GM20000 (cell line): ENCODE measurements around the gene VIT.

Experiments used
- DNase-seq: peaks from one replicate; pipeline ENCODE4 v3.0.0; 2012; ENCODE audit warnings: low spot score
- TF ChIP-seq, protein P1 (sequence below): IDR thresholded peaks from 2 replicates; pipeline ENCODE4 v1.5.1; 2012; ENCODE audit warnings: mild to moderate bottlenecking, control low read depth; ENCODE audit errors: extremely low read depth, missing control alignments

Gene VIT

DNA sequence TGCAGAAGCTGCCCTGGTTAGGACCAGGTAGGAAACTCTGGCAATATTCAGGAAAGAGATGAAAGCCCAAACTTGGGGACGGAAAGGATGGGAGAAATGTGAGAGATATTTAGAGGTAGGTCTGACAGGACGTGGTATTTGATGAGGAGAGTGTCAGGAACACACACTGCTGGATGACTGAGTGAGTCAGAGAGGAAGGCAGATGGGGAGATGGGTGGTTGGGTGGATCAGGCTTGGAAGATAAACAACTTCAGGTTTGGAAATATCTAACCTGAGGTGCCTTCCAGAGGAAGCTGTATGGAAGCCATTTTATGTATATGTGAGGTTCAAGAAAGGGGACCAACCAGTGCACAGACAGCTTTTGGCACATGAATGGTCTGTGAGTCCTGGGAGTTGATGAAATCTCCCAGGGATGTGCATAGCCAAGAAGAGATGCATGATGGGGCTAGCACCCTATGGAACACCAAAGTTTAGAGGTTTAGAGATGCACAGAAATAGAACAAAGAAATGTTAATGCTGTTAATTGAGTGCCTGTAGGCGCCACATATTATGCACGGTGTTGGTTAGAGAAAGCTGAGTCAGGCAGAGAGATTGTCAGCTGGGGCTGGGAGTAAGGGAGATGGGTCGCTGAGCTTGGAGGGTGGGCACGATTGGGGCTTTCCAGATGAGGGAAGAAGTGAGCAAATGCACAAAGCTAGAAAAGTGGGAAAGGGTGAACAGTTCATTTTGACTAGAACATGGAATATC lies 101.0 kb downstream of the VIT start:
- TF ChIP-seq, protein P1, sequence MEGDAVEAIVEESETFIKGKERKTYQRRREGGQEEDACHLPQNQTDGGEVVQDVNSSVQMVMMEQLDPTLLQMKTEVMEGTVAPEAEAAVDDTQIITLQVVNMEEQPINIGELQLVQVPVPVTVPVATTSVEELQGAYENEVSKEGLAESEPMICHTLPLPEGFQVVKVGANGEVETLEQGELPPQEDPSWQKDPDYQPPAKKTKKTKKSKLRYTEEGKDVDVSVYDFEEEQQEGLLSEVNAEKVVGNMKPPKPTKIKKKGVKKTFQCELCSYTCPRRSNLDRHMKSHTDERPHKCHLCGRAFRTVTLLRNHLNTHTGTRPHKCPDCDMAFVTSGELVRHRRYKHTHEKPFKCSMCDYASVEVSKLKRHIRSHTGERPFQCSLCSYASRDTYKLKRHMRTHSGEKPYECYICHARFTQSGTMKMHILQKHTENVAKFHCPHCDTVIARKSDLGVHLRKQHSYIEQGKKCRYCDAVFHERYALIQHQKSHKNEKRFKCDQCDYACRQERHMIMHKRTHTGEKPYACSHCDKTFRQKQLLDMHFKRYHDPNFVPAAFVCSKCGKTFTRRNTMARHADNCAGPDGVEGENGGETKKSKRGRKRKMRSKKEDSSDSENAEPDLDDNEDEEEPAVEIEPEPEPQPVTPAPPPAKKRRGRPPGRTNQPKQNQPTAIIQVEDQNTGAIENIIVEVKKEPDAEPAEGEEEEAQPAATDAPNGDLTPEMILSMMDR: no peak
- DNase-seq: no peak

DNA sequence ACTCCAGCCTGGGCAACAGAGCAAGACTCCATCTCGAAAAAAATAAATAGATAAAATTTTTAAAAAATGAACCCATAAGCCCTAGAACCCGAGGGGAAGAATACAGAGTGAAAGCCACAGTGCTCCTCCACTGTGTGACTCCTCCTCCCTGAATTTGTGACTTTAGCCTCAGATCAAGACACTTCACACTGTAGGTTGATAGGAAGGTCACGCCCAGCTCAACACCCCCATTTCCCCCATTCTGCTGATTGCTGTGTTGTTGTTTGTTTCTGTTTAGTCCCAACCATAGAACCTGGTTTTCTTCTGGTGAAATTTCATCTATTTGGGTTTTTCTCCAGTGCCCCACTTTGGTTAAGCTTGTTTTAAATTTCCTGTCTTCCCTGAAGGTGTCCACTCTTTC lies 102.2 kb downstream of the VIT start:
- DNase-seq: no peak
- TF ChIP-seq, protein P1: no peak

DNA sequence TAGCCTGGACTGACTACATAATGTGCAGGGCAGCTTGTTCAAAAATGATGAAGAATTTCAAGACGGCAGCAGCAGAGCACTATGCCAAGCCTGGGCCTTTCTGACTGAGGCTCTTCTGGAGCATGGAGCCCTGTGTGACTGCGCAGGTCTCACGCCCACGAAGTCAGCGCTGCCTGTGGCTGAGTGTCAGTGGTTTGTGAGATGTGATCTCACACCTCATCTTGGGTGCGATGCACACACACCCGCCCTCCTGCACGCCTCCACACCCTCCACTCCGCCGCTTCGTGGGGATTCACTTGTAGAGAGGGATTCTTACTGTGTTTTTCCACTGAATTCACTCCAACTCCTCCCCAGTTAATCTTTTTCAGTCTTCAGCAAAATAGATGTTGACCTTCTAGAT lies 103.9 kb downstream of the VIT start:
- TF ChIP-seq, protein P1: no peak
- DNase-seq: no peak

DNA sequence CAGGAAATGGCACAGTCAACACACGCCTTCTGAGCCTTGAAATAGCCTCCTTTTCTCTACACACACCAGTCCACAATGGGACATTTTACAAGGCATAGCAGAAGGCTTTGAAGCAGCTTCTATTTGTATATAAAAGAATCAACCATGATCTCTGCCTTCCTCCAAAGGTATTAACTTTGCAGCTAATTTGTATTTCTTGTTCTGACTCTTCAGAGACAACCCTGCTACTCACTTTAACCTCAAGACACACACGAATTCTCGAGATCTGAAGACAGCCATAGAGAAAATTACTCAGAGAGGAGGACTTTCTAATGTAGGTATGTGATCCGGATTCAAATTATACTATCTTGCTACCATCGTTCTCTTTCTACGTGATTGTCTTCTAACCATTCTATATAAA lies 104.6 kb downstream of the VIT start:
- TF ChIP-seq, protein P1: no peak
- DNase-seq: no peak

DNA sequence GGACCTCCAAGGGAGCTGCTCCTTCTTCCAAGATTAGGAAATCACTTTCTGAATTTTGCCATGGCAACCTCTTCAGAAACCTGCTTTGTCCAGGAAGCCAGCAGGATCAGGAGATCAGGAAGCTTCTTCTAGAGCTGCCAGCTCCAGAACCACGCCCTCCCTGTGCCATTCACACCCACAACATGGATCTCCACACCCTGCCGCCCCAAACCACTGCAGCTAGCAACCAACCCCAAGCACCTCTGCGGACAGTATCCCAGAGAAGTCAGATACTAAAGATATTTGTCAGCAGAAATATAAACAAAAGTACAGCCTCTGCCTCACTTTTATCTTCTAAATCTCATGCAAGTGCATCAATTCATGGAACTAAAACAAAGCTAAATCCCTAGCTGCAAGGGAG lies 106.4 kb downstream of the VIT start:
- TF ChIP-seq, protein P1: no peak
- DNase-seq: no peak

DNA sequence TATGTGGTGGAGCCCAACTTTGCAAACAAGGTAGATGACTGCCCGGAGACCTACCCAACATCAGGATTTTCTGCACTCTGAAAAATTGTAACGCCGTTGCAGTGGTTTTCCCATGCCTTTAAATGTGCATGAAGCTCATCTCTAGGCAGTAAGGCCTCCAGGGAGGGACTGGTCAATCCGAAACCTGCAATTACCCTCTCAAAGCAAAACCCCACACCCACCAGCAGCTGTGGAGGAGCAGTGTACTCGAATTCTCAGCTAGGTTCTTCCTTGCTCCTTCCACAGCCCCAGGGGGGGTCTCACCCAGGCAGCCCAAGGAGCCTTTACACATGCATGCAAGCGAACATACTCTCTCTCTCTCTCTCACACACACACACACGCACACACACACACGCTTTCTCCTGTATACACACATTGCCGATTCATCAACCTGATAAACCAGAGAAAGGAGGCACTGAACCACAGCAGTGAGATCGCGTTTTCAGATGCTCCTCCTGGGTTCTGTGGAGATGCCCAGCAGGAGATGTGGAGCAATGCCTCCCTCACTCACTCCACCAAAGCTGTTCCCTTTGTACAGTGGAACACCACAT lies 109.2 kb downstream of the VIT start:
- DNase-seq: no peak
- TF ChIP-seq, protein P1: no peak

DNA sequence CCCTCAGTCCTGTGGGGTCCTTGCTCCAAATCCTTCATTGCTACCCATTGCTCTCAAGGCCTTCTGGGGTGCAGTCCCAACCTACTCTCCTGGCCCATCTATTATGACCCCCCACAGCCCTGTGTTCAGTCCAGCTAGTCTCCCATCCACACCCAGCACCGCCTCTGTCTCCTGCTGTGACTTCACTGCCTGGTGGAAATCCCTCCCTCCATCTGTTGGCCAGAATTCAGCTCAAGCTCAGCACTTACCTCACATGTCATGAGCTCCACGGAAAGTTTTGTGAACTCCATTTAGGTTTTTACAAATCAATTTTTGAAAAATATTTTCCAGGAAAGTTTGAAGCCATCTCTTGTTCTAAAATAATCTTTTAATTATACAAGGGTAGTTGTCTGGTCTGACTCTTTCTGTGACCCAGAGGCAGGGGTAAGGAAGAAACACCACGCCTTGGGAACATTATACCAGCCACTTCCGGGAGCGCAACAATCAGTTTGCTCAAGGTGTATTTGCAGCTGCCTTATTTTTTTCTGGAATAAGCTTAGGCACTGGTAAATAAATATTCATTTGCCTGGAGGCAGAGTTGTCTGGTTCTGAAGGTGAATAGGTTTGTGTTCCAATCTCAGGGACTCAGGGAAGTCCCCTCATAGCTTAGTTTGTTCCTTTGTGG lies 110.8 kb downstream of the VIT start:
- DNase-seq: no peak
- TF ChIP-seq, protein P1: no peak
